SK-N-SH (cell line): ENCODE data around the gene SPG7.

Experiments used
- MAX ChIP-seq: IDR thresholded peaks from 2 replicates; pipeline ENCODE4 v1.4.0; 2012; ENCODE audit warnings: low read depth
- RAD21 ChIP-seq: IDR thresholded peaks from 2 replicates; pipeline ENCODE4 v1.6.1; 2012; ENCODE audit warnings: mild to moderate bottlenecking, low read length
- USF2 ChIP-seq: fragments of 150-350 bp; IDR thresholded peaks from 2 replicates; pipeline ENCODE4 v1.6.1; 2017; ENCODE audit warnings: antibody characterized with exemption, low read length, low read depth, borderline replicate concordance

- TF ChIP-seq RAD21: no peak
- TF ChIP-seq USF2: no peak
- no peak for TF ChIP-seq MAX
Measured at GRCh38 chr16:89570342-89570923, 62.2 kb downstream of the SPG7 start.
